Liver (tissue), 9 donors: ENCODE results near the gene CREB5. TPM values are rescaled to one million over a fixed set of nuclear protein-coding genes. Genes with fewer than 3 reads are reported as not detected.

ENCODE experiments used
- DNase-seq: peaks from one replicate; pipeline ENCODE4 v3.0.0-alpha.2; 2017; ENCODE audit warnings: low spot score
- H3K27ac ChIP-seq, 2 donors: one replicate each; pipeline ENCODE4 v1.7.0; 2013; ENCODE audit warnings: inconsistent platforms in 2 of 2, low read length in 2 of 2, control low read depth in 1 of 2, low read depth in 1 of 2, mild to moderate bottlenecking in 1 of 2
- H3K27me3 ChIP-seq, 4 donors: one replicate each; pipeline versions ENCODE4 v1.6.1 to v1.7.0; 2013; ENCODE audit warnings: low read length in 3 of 4, inconsistent platforms in 1 of 4, mild to moderate bottlenecking in 1 of 4, moderate library complexity in 1 of 4; ENCODE audit not compliant: control insufficient read depth in 4 of 4, insufficient read depth in 4 of 4
- H3K36me3 ChIP-seq, 4 donors: one replicate each; pipeline versions ENCODE4 v1.6.1 to v1.7.0; 2013; ENCODE audit warnings: low read length in 3 of 4, mild to moderate bottlenecking in 3 of 4, low read depth in 1 of 4, moderate library complexity in 1 of 4; ENCODE audit not compliant: control insufficient read depth in 4 of 4, insufficient read depth in 3 of 4
- H3K4me1 ChIP-seq, 4 donors: one replicate each; pipeline versions ENCODE4 v1.6.1 to v1.7.0; 2013; ENCODE audit warnings: low read length in 3 of 4, mild to moderate bottlenecking in 3 of 4, moderate library complexity in 1 of 4; ENCODE audit not compliant: control insufficient read depth in 4 of 4, insufficient read depth in 4 of 4
- H3K4me3 ChIP-seq, 3 donors: one replicate each; pipeline versions ENCODE4 v1.6.1 to v1.7.0; 2013; ENCODE audit warnings: low read length in 3 of 3, control low read depth in 1 of 3, low read depth in 1 of 3, mild to moderate bottlenecking in 1 of 3
- H3K9ac ChIP-seq, 2 donors: one replicate each; pipeline ENCODE4 v1.7.0; 2013; ENCODE audit warnings: low read length in 2 of 2, mild to moderate bottlenecking in 2 of 2, moderate library complexity in 2 of 2, control low read depth in 1 of 2, low read depth in 1 of 2
- H3K9me3 ChIP-seq, 4 donors: one replicate each; pipeline versions ENCODE4 v1.6.1 to v1.7.0; 2013; ENCODE audit warnings: low read length in 3 of 4; ENCODE audit not compliant: control insufficient read depth in 4 of 4
- ATF3 ChIP-seq: IDR thresholded peaks from 2 replicates; pipeline ENCODE4 v1.6.1; 2016; ENCODE audit warnings: antibody characterized with exemption
- CTCF ChIP-seq: fragments of 150-350 bp; IDR thresholded peaks from 2 replicates; pipeline ENCODE4 v1.5.1; 2017; ENCODE audit warnings: improper control_type of control experiment, low read depth, low read length; ENCODE audit not compliant: missing input control
- EGR1 ChIP-seq, 2 donors: IDR thresholded peaks; 2 replicates each; pipeline ENCODE4 v1.6.1; 2016 to 2018; ENCODE audit warnings: antibody characterized with exemption in 2 of 2, low read depth in 2 of 2
- FOXA1 ChIP-seq: IDR thresholded peaks from 2 replicates; pipeline ENCODE4 v1.6.1; 2016; ENCODE audit warnings: antibody characterized with exemption
- FOXA2 ChIP-seq: IDR thresholded peaks from 2 replicates; pipeline ENCODE4 v1.6.1; 2016; ENCODE audit warnings: antibody characterized with exemption
- GABPA ChIP-seq, 2 donors: IDR thresholded peaks in 1 of 2; conservative IDR thresholded peaks in 1 of 2; 2 replicates each; pipeline ENCODE4 v1.6.1; 2016; ENCODE audit warnings: antibody characterized with exemption in 2 of 2, mild to moderate bottlenecking in 1 of 2, moderate library complexity in 1 of 2
- HNF4A ChIP-seq, 2 donors: conservative IDR thresholded peaks; 2 replicates each; pipeline ENCODE4 v1.6.1; 2016; ENCODE audit warnings: antibody characterized with exemption in 2 of 2, mild to moderate bottlenecking in 2 of 2
- HNF4G ChIP-seq: IDR thresholded peaks from 2 replicates; pipeline ENCODE4 v1.6.1; 2016; ENCODE audit warnings: antibody characterized with exemption
- JUND ChIP-seq, 2 donors: IDR thresholded peaks; 2 replicates each; pipeline ENCODE4 v1.6.1; 2016; ENCODE audit warnings: antibody characterized with exemption in 2 of 2
- MAX ChIP-seq: IDR thresholded peaks from 2 replicates; pipeline ENCODE4 v1.6.1; 2016; ENCODE audit warnings: antibody characterized with exemption
- NR2F2 ChIP-seq: IDR thresholded peaks from 2 replicates; pipeline ENCODE4 v1.6.1; 2016; ENCODE audit warnings: antibody characterized with exemption
- RAD21 ChIP-seq, 2 donors: IDR thresholded peaks; 2 replicates each; pipeline ENCODE4 v1.6.1; 2016; ENCODE audit warnings: antibody characterized with exemption in 2 of 2, mild to moderate bottlenecking in 2 of 2
- REST ChIP-seq: IDR thresholded peaks from 2 replicates; pipeline ENCODE4 v1.6.1; 2016; ENCODE audit warnings: antibody characterized with exemption, mild to moderate bottlenecking
- RXRA ChIP-seq, 2 donors: IDR thresholded peaks; 2 replicates each; pipeline ENCODE4 v1.6.1; 2017 to 2018; ENCODE audit warnings: antibody characterized with exemption in 2 of 2, mild to moderate bottlenecking in 1 of 2
- SP1 ChIP-seq: IDR thresholded peaks from 2 replicates; pipeline ENCODE4 v1.6.1; 2018; ENCODE audit warnings: antibody characterized with exemption, mild to moderate bottlenecking
- TAF1 ChIP-seq: conservative IDR thresholded peaks from 2 replicates; pipeline ENCODE4 v1.6.1; 2016; ENCODE audit warnings: antibody characterized with exemption, mild to moderate bottlenecking
- YY1 ChIP-seq: IDR thresholded peaks from 2 replicates; pipeline ENCODE4 v1.6.1; 2016; ENCODE audit warnings: antibody characterized with exemption, mild to moderate bottlenecking
- ZBTB33 ChIP-seq: IDR thresholded peaks from 2 replicates; pipeline ENCODE4 v1.6.1; 2016; ENCODE audit warnings: antibody characterized with exemption
- whole genome bisulfite sequencing: extraction: QIAGEN DNeasy Blood & Tissue Kit; methylation state at CpG from one replicate; pipeline ENCODE4 v1.1.7; 2013; 5-methylcytosine and 5-hydroxymethylcytosine counted together
- polyA plus RNA-seq, 2 donors: library from polyadenylated mRNA; stranded (reverse) in 1 of 2; unstranded in 1 of 2; fragments of 200-250 nt in 1 of 2; fragments of >200 nt in 1 of 2; fragmentation: Nextera tagmentation in 1 of 2; extraction: Ambion mirVana in 1 of 2; gene quantifications; one replicate each; pipeline versions ENCODE4 v1.2.1 to v1.2.3, GENCODE V29; 2013 to 2015
- total RNA-seq, 2 donors: library from RNA; depleted of rRNA; stranded (reverse); fragments of >200 nt; gene quantifications; one replicate each; pipeline ENCODE4 v1.2.3, GENCODE V29; 2014
- donor health status: healthy.
- donor health status: healthy.
- donor health status: healthy.
- donor health status: healthy.
- donor health status: healthy.

CREB5 gene
- total and polyA plus RNA-seq, 4 donors: 0.25 to 0.92 (median 0.67) TPM

- TF ChIP-seq MAX (no peak), TAF1 (no peak), SP1 (no peak), ZBTB33 (no peak), JUND (IDR thresholded peaks at IDR 0.05) (no peak), NR2F2 (no peak), YY1 (no peak), HNF4G (no peak), RXRA (IDR thresholded peaks at IDR 0.05) (no peak), ATF3 (no peak), FOXA2 (no peak), GABPA (IDR thresholded peaks at IDR 0.05 in 1 of 2, conservative IDR thresholded peaks at IDR 0.05 in 1 of 2) (no peak), CTCF (no peak), EGR1 (IDR thresholded peaks at IDR 0.05; ENCODE audit: low read depth in 2 of 2) (no peak), HNF4A (conservative IDR thresholded peaks at IDR 0.05) (no peak), FOXA1 (no peak)
- H3K9me3 ChIP-seq: no peaks in the 10 kb centered on the region
- no peak overlapping the region for H3K27ac ChIP-seq
- no peak for DNase-seq
- 92% methylated on average over 4 of the region's 4 CpGs for WGBS
- no peaks in the 10 kb centered on the region for H3K27me3 ChIP-seq
- H3K36me3 ChIP-seq: no peaks in the 10 kb centered on the region
- no peak overlapping the region for H3K4me3 ChIP-seq
- H3K4me1 ChIP-seq: no peaks in the 10 kb centered on the region
- H3K9ac ChIP-seq: no peak overlapping the region
Observed at GRCh38 chr7:28804990-28805389, 392.7 kb downstream of the CREB5 start.

GRCh38 chr7:28806841-28807240 lies 394.5 kb downstream of the CREB5 start:
- Histone ChIP-seq H3K36me3 (no peaks in the 10 kb centered on the region), H3K4me3 (no peak overlapping the region), H3K4me1 (no peaks in the 10 kb centered on the region), H3K27ac (no peak overlapping the region), H3K9ac (no peak overlapping the region), H3K9me3 (no peaks in the 10 kb centered on the region), H3K27me3 (no peaks in the 10 kb centered on the region)
- WGBS: 90% methylated on average over 7 of the region's 7 CpGs
- TF ChIP-seq EGR1 (IDR thresholded peaks at IDR 0.05; ENCODE audit: low read depth in 2 of 2) (no peak), CTCF (no peak), ATF3 (no peak), HNF4A (conservative IDR thresholded peaks at IDR 0.05) (no peak), REST (no peak), GABPA (IDR thresholded peaks at IDR 0.05 in 1 of 2, conservative IDR thresholded peaks at IDR 0.05 in 1 of 2) (no peak), RAD21 (IDR thresholded peaks at IDR 0.05) (no peak), NR2F2 (no peak), RXRA (IDR thresholded peaks at IDR 0.05) (no peak), JUND (IDR thresholded peaks at IDR 0.05) (no peak), MAX (no peak), FOXA1 (no peak), YY1 (no peak), HNF4G (no peak), TAF1 (no peak), ZBTB33 (no peak), SP1 (no peak), FOXA2 (no peak)
- no peak for DNase-seq
